HG03159 (cell line): ENCODE data around the gene GKN2.
"Not testable (repeated sequence)": the region's sequence is repeated elsewhere in the genome, so short reads cannot be mapped to it uniquely, and the experiment has no call there.

Experiments used
- ATAC-seq: cut with Tn5 transposase; IDR thresholded peaks from one replicate; pipeline ENCODE4 v1.9.1; 2021; ENCODE audit warnings: mild to moderate bottlenecking, moderate library complexity; ENCODE audit not compliant: unreplicated experiment

The GKN2 gene

GRCh38 chr2:68900496-68901198 lies 52.0 kb downstream of the GKN2 start:
- no peak for ATAC-seq

DNA sequence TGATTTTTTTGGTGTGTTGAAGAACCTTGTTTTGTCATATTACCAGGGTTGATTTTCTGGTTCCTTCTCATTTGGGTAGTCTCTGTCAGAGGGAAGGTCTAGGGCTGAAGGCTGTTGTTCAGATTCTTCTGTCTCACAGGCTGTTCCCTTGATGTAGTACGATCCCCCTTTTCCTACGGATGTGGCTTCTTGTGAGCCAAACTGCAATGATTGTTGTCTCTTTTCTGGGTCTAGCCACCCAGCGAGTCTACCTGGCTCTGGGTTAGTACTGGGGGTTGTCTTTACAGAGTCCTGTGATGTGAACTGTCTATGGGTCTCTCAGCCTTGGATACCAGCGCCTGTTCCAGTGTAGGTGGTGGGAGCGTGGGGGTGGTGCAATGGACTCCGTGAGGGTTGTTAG lies 56.7 kb downstream of the GKN2 start:
- ATAC-seq = not testable (repeated sequence)
